Thymus (tissue), 11 donors: Measurements from ENCODE around the gene APH1B. TPM values are rescaled to one million over a fixed set of nuclear protein-coding genes. Genes with fewer than 3 reads are reported as not detected.
"Not testable (repeated sequence)": the region's sequence is repeated elsewhere in the genome, so short reads cannot be mapped to it uniquely, and the experiment has no call there.

ENCODE experiments used
- DNase-seq, 9 donors: peaks; one replicate each; pipeline ENCODE4 v3.0.0-alpha.2; 2013; ENCODE audit warnings: low spot score in 9 of 9, low read depth in 6 of 9, missing footprints in 1 of 9
- H3K27ac ChIP-seq, 2 donors: one replicate each; pipeline ENCODE4 v1.5.1; 2013; ENCODE audit warnings: control low read depth in 1 of 2, low read depth in 1 of 2, low read length in 1 of 2, mild to moderate bottlenecking in 1 of 2, moderate library complexity in 1 of 2
- H3K27me3 ChIP-seq, 2 donors: one replicate each; pipeline ENCODE4 v1.5.1; 2013; ENCODE audit warnings: low read length in 1 of 2; ENCODE audit not compliant: control insufficient read depth in 2 of 2, insufficient read depth in 1 of 2
- H3K36me3 ChIP-seq, 2 donors: one replicate each; pipeline ENCODE4 v1.5.1; 2013; ENCODE audit warnings: low read length in 1 of 2, mild to moderate bottlenecking in 1 of 2, moderate library complexity in 1 of 2; ENCODE audit not compliant: control insufficient read depth in 2 of 2, insufficient read depth in 2 of 2
- H3K4me1 ChIP-seq, 2 donors: one replicate each; pipeline ENCODE4 v1.5.1; 2013; ENCODE audit warnings: low read length in 2 of 2; ENCODE audit not compliant: control insufficient read depth in 2 of 2, insufficient read depth in 2 of 2
- H3K4me3 ChIP-seq, 2 donors: one replicate each; pipeline ENCODE4 v1.5.1; 2013; ENCODE audit warnings: low read length in 2 of 2, control low read depth in 1 of 2, mild to moderate bottlenecking in 1 of 2
- H3K9me3 ChIP-seq, 2 donors: one replicate each; pipeline ENCODE4 v1.5.1; 2013; ENCODE audit warnings: low read length in 1 of 2, mild to moderate bottlenecking in 1 of 2; ENCODE audit not compliant: control insufficient read depth in 2 of 2, insufficient read depth in 1 of 2
- WGBS: extraction: QIAGEN DNeasy Blood & Tissue Kit; methylation state at CpG from one replicate; pipeline ENCODE4 v1.1.7; 2013; 5-methylcytosine and 5-hydroxymethylcytosine counted together
- polyA plus RNA-seq: library from polyadenylated mRNA; stranded (reverse); fragments of 200-250 nt; gene quantifications from one replicate; pipeline ENCODE4 v1.2.3, GENCODE V29; 2013
- total RNA-seq: library from RNA; stranded (reverse); fragments of 120-200 nt; gene quantifications from one replicate; pipeline ENCODE4 v1.2.4, GENCODE V29; 2013
- donor health status: healthy.

Gene APH1B
- total and polyA plus RNA-seq, 2 donors = 9.5 to 11.0 TPM

- H3K36me3 ChIP-seq = no peaks in the 10 kb centered on the region
- no peak for DNase-seq
- no peak overlapping the region for H3K4me3 ChIP-seq
- WGBS = 91% methylated on average over 4 of the region's 4 CpGs
- no peak overlapping the region for H3K27ac ChIP-seq
- H3K9me3 ChIP-seq = no peaks in the 10 kb centered on the region
- no peaks in the 10 kb centered on the region for H3K27me3 ChIP-seq
- no peaks in the 10 kb centered on the region for H3K4me1 ChIP-seq
Measured at GRCh38 chr15:63313825-63314224, 36.4 kb downstream of the APH1B start.

GRCh38 chr15:63314409-63314808, 37.0 kb downstream of the APH1B start:
- no peak overlapping the region for H3K27ac ChIP-seq
- 79% methylated on average over 2 of the region's 2 CpGs for WGBS
- DNase-seq = no peak
- no peaks in the 10 kb centered on the region for H3K27me3 ChIP-seq
- H3K36me3 ChIP-seq = no peaks in the 10 kb centered on the region
- no peaks in the 10 kb centered on the region for H3K4me1 ChIP-seq
- H3K4me3 ChIP-seq = no peak overlapping the region
- no peaks in the 10 kb centered on the region for H3K9me3 ChIP-seq

- H3K27me3 ChIP-seq = no peaks in the 10 kb centered on the region
- WGBS = 98% methylated on average over 4 of the region's 4 CpGs
- no peaks in the 10 kb centered on the region for H3K36me3 ChIP-seq
- no peak overlapping the region for H3K27ac ChIP-seq
- no peaks in the 10 kb centered on the region for H3K9me3 ChIP-seq
- no peaks in the 10 kb centered on the region for H3K4me1 ChIP-seq
- H3K4me3 ChIP-seq = no peak overlapping the region
- DNase-seq = no peak
Measured at GRCh38 chr15:63318344-63318743, 40.9 kb downstream of the APH1B start.

GRCh38 chr15:63319065-63319464, 41.7 kb downstream of the APH1B start:
- no peak overlapping the region for H3K27ac ChIP-seq
- H3K36me3 ChIP-seq = no peaks in the 10 kb centered on the region
- H3K4me3 ChIP-seq = no peak overlapping the region
- H3K4me1 ChIP-seq = no peaks in the 10 kb centered on the region
- no peak for DNase-seq
- 97% methylated on average over 3 of the region's 3 CpGs for WGBS
- H3K9me3 ChIP-seq = no peaks in the 10 kb centered on the region
- H3K27me3 ChIP-seq = no peaks in the 10 kb centered on the region

GRCh38 chr15:63320446-63320845, 43.0 kb downstream of the APH1B start:
- H3K4me1 ChIP-seq, H3K36me3 ChIP-seq, H3K9me3 ChIP-seq, H3K27me3 ChIP-seq, DNase-seq, H3K27ac ChIP-seq, H3K4me3 ChIP-seq: not testable (repeated sequence)
- WGBS = 99% methylated on average over 7 of the region's 10 CpGs

- H3K4me1 ChIP-seq, H3K27ac ChIP-seq, H3K4me3 ChIP-seq, H3K36me3 ChIP-seq, DNase-seq, H3K9me3 ChIP-seq, H3K27me3 ChIP-seq: not testable (repeated sequence)
- 97% methylated on average over 7 of the region's 11 CpGs for WGBS
Measured at GRCh38 chr15:63320981-63321380, 43.6 kb downstream of the APH1B start.

- Histone ChIP-seq H3K4me1 (no peaks in the 10 kb centered on the region), H3K36me3 (no peaks in the 10 kb centered on the region), H3K27ac (no peak overlapping the region), H3K4me3 (no peak overlapping the region), H3K27me3 (no peaks in the 10 kb centered on the region), H3K9me3 (no peaks in the 10 kb centered on the region)
- DNase-seq = no peak
- WGBS = 97% methylated on average over 29 of the region's 29 CpGs
Measured at GRCh38 chr15:63321462-63321861, 44.1 kb downstream of the APH1B start.

GRCh38 chr15:63322541-63322940, 45.1 kb downstream of the APH1B start:
- Histone ChIP-seq H3K27ac (no peak overlapping the region), H3K4me3 (no peak overlapping the region), H3K9me3 (no peaks in the 10 kb centered on the region), H3K36me3 (no peaks in the 10 kb centered on the region), H3K27me3 (no peaks in the 10 kb centered on the region), H3K4me1 (no peaks in the 10 kb centered on the region)
- DNase-seq = no peak
- 70% methylated on average over 4 of the region's 4 CpGs for WGBS

- no peak for DNase-seq
- no peak overlapping the region for H3K27ac ChIP-seq
Measured at GRCh38 chr15:63323798-63324563, 46.6 kb downstream of the APH1B start.

More at GRCh38 chr15:63323798-63324563, 46.6 kb downstream of the APH1B start:
- no peak overlapping the region for H3K4me3 ChIP-seq
- no peaks in the 10 kb centered on the region for H3K9me3 ChIP-seq
- 94% methylated on average over 9 of the region's 9 CpGs for WGBS
- no peaks in the 10 kb centered on the region for H3K36me3 ChIP-seq
- no peaks in the 10 kb centered on the region for H3K27me3 ChIP-seq
- no peaks in the 10 kb centered on the region for H3K4me1 ChIP-seq
